A549 (cell line): ENCODE data around the gene EXOC5. TPM values are rescaled to one million over a fixed set of nuclear protein-coding genes. Genes with fewer than 3 reads are reported as not detected.
A peak's percentile ranks its signal among the peaks of the same experiment; 100 is the strongest.
"Not testable (repeated sequence)": the region's sequence is repeated elsewhere in the genome, so short reads cannot be mapped to it uniquely, and the experiment has no call there.

Experiments used
- ATAC-seq, 2 experiments: fragments of 200-7000 bp in 1 of 2; fragments of >200 bp in 1 of 2; cut with Nextera tagmentation in 1 of 2; cut with Tn5 transposase in 1 of 2; 3 replicates each; pipeline versions ENCODE4 v1.8.0 to v1.9.1; 2018 to 2020; ENCODE audit warnings: mild to moderate bottlenecking in 1 of 2, moderate library complexity in 1 of 2
- CTCF ChIA-PET: fragments of 300-600 bp; sonication (Branson Sonifier 250); formaldehyde crosslinking; extraction: SDS; loops from one replicate; lab custom pipeline; 2021; ENCODE audit warnings: antibody characterized with exemption, inconsistent platforms; lab: Yijun Ruan, JAX
- POLR2A ChIA-PET: fragments of 350-600 bp; formaldehyde crosslinking; extraction: SDS; loops from one replicate; lab custom pipeline; 2021; ENCODE audit warnings: antibody characterized with exemption, inconsistent platforms; lab: Yijun Ruan, JAX
- DNase-seq, 2 experiments: peaks; one replicate each; pipeline versions ENCODE4 v3.0.0 to v3.0.0-alpha.2; 2011 to 2016; ENCODE audit warnings: low read depth in 1 of 2, low spot score in 1 of 2
- FAIRE-seq: peaks from 2 replicates; lab custom pipeline; 2011; peaks lifted over from hg19 to GRCh38; lab: Jason Lieb, UNC
- H3K27ac ChIP-seq, 2 experiments: fragments of >200 bp; sonication (Bioruptor Twin); formaldehyde crosslinking; 3 replicates each; pipeline ENCODE4 v1.5.1; 2016 to 2017
- H3K4me1 ChIP-seq: fragments of >200 bp; sonication (Bioruptor Twin); formaldehyde crosslinking; 3 replicates; pipeline ENCODE4 v1.6.1; 2016
- H3K4me2 ChIP-seq: fragments of >200 bp; sonication (Bioruptor Twin); formaldehyde crosslinking; 3 replicates; pipeline ENCODE4 v1.6.1; 2016
- H3K4me3 ChIP-seq: fragments of >200 bp; sonication (Bioruptor Twin); formaldehyde crosslinking; 3 replicates; pipeline ENCODE4 v1.5.1; 2016
- H3K9me3 ChIP-seq: fragments of >200 bp; sonication (Bioruptor Twin); formaldehyde crosslinking; 3 replicates; pipeline ENCODE4 v1.6.1; 2016
- FOXS1 ChIP-seq: fragments of 250-450 bp; sonication (Bioruptor Pico); IDR thresholded peaks from 2 replicates; pipeline ENCODE4 v1.5.0; 2020; ENCODE audit warnings: mild to moderate bottlenecking, moderate library complexity
- HEYL ChIP-seq: fragments of 250-450 bp; sonication (Bioruptor Pico); IDR thresholded peaks from 2 replicates; pipeline ENCODE4 v1.8.0; 2021; ENCODE audit warnings: mild to moderate bottlenecking, moderate library complexity
- JUN ChIP-seq, 2 experiments: fragments of >200 bp; sonication (Bioruptor Twin); formaldehyde crosslinking; IDR thresholded peaks; 2 replicates in 1 of 2; 3 replicates in 1 of 2; pipeline ENCODE4 v1.6.1; 2016 to 2017
- MAFK ChIP-seq: fragments of 450-650 bp; IDR thresholded peaks from 2 replicates; pipeline ENCODE4 v1.6.1; 2014; ENCODE audit not compliant: partially characterized antibody
- RAD21 ChIP-seq, 2 experiments: fragments of >200 bp in 1 of 2; sonication (Bioruptor Twin) in 1 of 2; formaldehyde crosslinking in 1 of 2; IDR thresholded peaks in 1 of 2; conservative IDR thresholded peaks in 1 of 2; 2 replicates in 1 of 2; 3 replicates in 1 of 2; pipeline ENCODE4 v1.6.1; 2012 to 2018; ENCODE audit warnings: inconsistent platforms in 1 of 2
- RCOR1 ChIP-seq: fragments of 150-350 bp; IDR thresholded peaks from 2 replicates; pipeline ENCODE4 v1.6.1; 2014; ENCODE audit warnings: antibody characterized with exemption, low read length, low read depth
- SMC3 ChIP-seq: fragments of >200 bp; sonication (Bioruptor Twin); formaldehyde crosslinking; IDR thresholded peaks from 3 replicates; pipeline ENCODE4 v1.6.1; 2018; ENCODE audit warnings: inconsistent platforms
- WGBS: methylation state at CpG from one replicate; pipeline ENCODE4 v1.1.6; 2017; ENCODE audit errors: missing lambda C conversion rate; 5-methylcytosine and 5-hydroxymethylcytosine counted together
- polyA plus RNA-seq, 4 experiments: library from polyadenylated mRNA; depleted of rRNA in 3 of 4; stranded (reverse); fragments of >200 nt; fragmentation: RNase III in 1 of 4; extraction: RNeasy Plus Mini Kit Qiagen cat#74134 plus additional on column Dnase treatment in 1 of 4; gene quantifications; 2 replicates in 3 of 4; 3 replicates in 1 of 4; pipeline ENCODE4 v1.2.3, GENCODE V29; 2011 to 2017
- TF ChIP-seq, protein P1 (sequence below): fragments of >200 bp; sonication (Bioruptor Twin); formaldehyde crosslinking; IDR thresholded peaks from 3 replicates; pipeline ENCODE4 v1.5.1; 2016
- TF ChIP-seq, protein P2 (sequence below): IDR thresholded peaks from 2 replicates; pipeline ENCODE4 v1.6.1; 2012
- TF ChIP-seq, protein P3 (sequence below): fragments of >200 bp; sonication (Bioruptor Twin); formaldehyde crosslinking; IDR thresholded peaks from 3 replicates; pipeline ENCODE4 v1.6.1; 2016
- TF ChIP-seq, protein P4 (sequence below): fragments of 200-600 bp; sonication (generic); IDR thresholded peaks from 2 replicates; pipeline ENCODE4 v1.6.1; 2016; ENCODE audit warnings: antibody characterized with exemption, mild to moderate bottlenecking, moderate library complexity
- TF ChIP-seq, protein P5 (sequence below): fragments of 150-350 bp; IDR thresholded peaks from 2 replicates; pipeline ENCODE4 v1.6.1; 2014; ENCODE audit warnings: low read depth, mild to moderate bottlenecking, low read length

The EXOC5 gene
- polyA plus RNA-seq, 2 of the 4 experiments (the other 2 are of a cell fraction), result 30.4 to 64.6 TPM

DNA sequence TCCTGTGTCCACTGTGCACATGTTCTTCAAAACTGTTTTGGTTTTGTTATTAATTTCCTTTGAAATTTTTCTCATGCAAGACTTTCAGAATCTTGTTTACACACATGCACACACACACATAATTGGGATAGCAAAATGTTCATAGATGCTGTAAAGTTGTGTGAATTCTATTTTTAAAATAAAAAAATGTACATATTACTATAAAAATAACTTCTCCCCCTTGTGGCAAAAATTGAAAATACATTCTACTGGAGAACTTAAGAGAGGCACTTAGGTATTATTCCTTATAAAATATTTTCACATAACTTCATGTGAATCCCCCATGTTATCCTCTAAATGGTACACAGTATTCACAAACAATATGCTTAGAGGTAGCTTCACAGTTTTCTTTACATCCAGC is 66.0 kb downstream of the EXOC5 start:
- CTCF ChIA-PET, H3K4me2 ChIP-seq, H3K4me1 ChIP-seq, H3K9me3 ChIP-seq, POLR2A ChIA-PET, H3K27ac ChIP-seq, H3K4me3 ChIP-seq, DNase-seq: not testable (repeated sequence)
- peak; percentile 54 for FAIRE-seq
- peak in 1 of 2 experiments; percentile 65; a peak in 4 of 6 replicates for ATAC-seq
- TF ChIP-seq SMC3, result peak; percentile 20; the same call in 1 of the 3 replicates
- TF ChIP-seq, protein P1, sequence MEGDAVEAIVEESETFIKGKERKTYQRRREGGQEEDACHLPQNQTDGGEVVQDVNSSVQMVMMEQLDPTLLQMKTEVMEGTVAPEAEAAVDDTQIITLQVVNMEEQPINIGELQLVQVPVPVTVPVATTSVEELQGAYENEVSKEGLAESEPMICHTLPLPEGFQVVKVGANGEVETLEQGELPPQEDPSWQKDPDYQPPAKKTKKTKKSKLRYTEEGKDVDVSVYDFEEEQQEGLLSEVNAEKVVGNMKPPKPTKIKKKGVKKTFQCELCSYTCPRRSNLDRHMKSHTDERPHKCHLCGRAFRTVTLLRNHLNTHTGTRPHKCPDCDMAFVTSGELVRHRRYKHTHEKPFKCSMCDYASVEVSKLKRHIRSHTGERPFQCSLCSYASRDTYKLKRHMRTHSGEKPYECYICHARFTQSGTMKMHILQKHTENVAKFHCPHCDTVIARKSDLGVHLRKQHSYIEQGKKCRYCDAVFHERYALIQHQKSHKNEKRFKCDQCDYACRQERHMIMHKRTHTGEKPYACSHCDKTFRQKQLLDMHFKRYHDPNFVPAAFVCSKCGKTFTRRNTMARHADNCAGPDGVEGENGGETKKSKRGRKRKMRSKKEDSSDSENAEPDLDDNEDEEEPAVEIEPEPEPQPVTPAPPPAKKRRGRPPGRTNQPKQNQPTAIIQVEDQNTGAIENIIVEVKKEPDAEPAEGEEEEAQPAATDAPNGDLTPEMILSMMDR, result peak; percentile 39

DNA sequence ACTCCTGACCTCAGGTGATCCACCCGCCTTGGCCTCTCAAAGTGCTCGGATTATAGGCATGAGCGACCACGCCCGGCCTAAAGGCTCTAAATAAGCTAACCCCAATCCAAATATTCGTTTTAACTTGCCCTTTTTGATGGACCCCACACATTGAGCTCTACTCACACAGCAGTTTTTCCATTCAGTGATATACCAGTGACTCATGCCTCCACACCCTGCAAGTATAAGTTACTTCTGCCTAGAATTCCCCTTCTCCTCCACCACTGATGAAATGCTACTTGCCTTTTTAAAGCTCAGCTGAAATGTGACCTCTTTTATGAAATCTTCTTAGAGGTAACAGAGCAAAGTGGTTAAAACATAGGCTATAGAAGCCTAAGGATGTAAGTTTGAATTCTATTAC is 68.8 kb downstream of the EXOC5 start:
- DNase-seq, result peak in 1 of 2 experiments; percentile 11
- TF ChIP-seq RCOR1, result no peak
- TF ChIP-seq, protein P2, sequence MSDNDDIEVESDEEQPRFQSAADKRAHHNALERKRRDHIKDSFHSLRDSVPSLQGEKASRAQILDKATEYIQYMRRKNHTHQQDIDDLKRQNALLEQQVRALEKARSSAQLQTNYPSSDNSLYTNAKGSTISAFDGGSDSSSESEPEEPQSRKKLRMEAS, result no peak
- TF ChIP-seq, protein P3, sequence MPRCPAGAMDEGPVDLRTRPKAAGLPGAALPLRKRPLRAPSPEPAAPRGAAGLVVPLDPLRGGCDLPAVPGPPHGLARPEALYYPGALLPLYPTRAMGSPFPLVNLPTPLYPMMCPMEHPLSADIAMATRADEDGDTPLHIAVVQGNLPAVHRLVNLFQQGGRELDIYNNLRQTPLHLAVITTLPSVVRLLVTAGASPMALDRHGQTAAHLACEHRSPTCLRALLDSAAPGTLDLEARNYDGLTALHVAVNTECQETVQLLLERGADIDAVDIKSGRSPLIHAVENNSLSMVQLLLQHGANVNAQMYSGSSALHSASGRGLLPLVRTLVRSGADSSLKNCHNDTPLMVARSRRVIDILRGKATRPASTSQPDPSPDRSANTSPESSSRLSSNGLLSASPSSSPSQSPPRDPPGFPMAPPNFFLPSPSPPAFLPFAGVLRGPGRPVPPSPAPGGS, result no peak
- TF ChIP-seq, protein P4, sequence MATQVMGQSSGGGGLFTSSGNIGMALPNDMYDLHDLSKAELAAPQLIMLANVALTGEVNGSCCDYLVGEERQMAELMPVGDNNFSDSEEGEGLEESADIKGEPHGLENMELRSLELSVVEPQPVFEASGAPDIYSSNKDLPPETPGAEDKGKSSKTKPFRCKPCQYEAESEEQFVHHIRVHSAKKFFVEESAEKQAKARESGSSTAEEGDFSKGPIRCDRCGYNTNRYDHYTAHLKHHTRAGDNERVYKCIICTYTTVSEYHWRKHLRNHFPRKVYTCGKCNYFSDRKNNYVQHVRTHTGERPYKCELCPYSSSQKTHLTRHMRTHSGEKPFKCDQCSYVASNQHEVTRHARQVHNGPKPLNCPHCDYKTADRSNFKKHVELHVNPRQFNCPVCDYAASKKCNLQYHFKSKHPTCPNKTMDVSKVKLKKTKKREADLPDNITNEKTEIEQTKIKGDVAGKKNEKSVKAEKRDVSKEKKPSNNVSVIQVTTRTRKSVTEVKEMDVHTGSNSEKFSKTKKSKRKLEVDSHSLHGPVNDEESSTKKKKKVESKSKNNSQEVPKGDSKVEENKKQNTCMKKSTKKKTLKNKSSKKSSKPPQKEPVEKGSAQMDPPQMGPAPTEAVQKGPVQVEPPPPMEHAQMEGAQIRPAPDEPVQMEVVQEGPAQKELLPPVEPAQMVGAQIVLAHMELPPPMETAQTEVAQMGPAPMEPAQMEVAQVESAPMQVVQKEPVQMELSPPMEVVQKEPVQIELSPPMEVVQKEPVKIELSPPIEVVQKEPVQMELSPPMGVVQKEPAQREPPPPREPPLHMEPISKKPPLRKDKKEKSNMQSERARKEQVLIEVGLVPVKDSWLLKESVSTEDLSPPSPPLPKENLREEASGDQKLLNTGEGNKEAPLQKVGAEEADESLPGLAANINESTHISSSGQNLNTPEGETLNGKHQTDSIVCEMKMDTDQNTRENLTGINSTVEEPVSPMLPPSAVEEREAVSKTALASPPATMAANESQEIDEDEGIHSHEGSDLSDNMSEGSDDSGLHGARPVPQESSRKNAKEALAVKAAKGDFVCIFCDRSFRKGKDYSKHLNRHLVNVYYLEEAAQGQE, result no peak
- TF ChIP-seq, all 56 proteins: peak for 0
- WGBS, result 79% methylated on average over 6 of the region's 6 CpGs
- Histone ChIP-seq H3K4me2 (no peak overlapping the region), H3K9me3 (no peaks in the 10 kb centered on the region), H3K4me3 (no peak overlapping the region), H3K27ac (no peak overlapping the region), H3K4me1 (no peaks in the 10 kb centered on the region)
- ATAC-seq (no peak), FAIRE-seq (no peak)
- CTCF ChIA-PET, result interaction anchor here (1.0 kb wide), 1 partner anchor 708 kb away, joined by 6 read pairs; no protein-coding TSS in a partner anchor
- POLR2A ChIA-PET, result no interaction called here

DNA sequence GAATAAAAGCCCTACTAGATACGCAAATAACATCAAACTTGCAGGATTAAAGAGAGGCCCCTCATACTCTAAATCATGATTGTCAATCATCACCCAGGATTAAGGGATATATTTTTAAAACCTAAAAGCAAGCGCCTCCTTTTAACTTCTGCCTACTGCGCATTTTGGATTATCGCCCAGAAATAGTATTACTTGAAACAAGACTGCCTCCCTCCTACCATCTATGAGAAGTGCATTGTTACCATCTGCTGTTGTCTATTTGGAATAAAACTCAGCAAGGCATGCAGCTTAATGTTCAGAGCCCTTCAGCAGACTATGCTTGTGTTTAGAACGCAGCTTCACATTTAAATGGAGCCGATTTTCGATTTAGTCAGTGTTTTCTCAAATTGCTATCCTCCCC is 79.6 kb downstream of the EXOC5 start:
- Histone ChIP-seq H3K27ac (no peak overlapping the region), H3K4me3 (no peak overlapping the region), H3K4me2 (no peak overlapping the region), H3K9me3 (no peaks in the 10 kb centered on the region), H3K4me1 (no peaks in the 10 kb centered on the region)
- ATAC-seq (peak in 1 of 2 experiments; percentile 62; a peak in 3 of 6 replicates), DNase-seq (peak; percentile 6 to 39), FAIRE-seq (no peak)
- ChIA-PET POLR2A (no interaction called here), CTCF (no interaction called here)
- TF ChIP-seq RAD21 (conservative IDR thresholded peaks at IDR 0.05 in 1 of 2, IDR thresholded peaks at IDR 0.05 in 1 of 2), result peak; percentile 39 to 46; a peak in 3 of 5 replicates
- TF ChIP-seq, protein P5, sequence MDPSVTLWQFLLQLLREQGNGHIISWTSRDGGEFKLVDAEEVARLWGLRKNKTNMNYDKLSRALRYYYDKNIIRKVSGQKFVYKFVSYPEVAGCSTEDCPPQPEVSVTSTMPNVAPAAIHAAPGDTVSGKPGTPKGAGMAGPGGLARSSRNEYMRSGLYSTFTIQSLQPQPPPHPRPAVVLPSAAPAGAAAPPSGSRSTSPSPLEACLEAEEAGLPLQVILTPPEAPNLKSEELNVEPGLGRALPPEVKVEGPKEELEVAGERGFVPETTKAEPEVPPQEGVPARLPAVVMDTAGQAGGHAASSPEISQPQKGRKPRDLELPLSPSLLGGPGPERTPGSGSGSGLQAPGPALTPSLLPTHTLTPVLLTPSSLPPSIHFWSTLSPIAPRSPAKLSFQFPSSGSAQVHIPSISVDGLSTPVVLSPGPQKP, result no peak
- no peak for TF ChIP-seq HEYL (CRISPR knock-in tag)
- no peak for TF ChIP-seq JUN (IDR thresholded peaks at IDR 0.05)
- no peak for TF ChIP-seq RCOR1
- TF ChIP-seq MAFK, result peak; percentile 12
- no peak for TF ChIP-seq FOXS1 (CRISPR knock-in tag)
- WGBS, result 49% methylated on average over 7 of the region's 7 CpGs
